ENCODE data around the gene CSGALNACT2.

CSGALNACT2 gene

DNA sequence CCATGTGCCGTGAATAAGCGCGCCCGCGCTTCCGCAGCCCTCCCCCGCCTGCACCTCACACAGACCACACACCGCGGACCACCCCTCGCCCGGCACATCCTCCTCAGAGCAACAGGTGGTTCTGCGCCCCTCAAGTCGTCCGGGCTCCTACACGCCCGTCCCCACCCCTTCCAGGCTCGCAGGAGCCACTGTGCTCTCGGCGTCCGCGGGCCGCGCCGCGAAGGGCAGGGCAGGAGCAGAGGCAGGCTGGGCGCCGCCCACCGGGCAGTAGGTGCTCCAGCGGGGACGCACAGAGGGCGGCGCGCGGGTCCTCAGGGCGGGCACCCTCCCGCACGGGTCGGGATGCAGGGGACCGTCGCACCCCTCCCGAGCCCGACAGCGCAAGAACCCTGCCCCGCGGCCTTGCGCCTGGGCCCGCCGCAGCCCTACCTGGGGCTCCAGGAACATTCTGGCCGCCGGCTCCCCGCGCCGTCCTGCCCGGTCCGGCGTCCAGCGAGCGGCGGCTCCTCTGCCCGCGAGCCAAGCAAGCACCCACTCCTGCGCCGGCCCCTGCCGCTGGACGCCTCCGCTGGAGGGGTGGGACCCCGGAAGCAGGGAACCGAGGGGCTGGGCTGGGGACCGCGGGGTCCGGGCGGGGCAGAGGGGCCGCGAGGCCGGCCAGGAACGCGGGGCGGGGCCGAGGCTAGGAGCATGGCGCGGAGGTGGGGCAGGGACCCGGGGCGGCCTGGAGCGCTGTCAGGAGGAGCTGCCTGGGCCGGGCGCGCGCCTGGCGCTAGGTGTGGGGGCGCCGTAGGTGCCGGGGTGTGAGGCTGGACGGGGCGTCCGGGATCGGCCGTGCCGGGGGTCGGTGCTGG is 91.2 kb downstream of the CSGALNACT2 start:
- in situ Hi-C loops (cut with MboI; ENCODE audit: low sequenced_read_pairs, unreplicated experiment) = no loop called here
- DNase-seq (ENCODE audit: low spot score) = no peak
- TF ChIP-seq, protein P1, sequence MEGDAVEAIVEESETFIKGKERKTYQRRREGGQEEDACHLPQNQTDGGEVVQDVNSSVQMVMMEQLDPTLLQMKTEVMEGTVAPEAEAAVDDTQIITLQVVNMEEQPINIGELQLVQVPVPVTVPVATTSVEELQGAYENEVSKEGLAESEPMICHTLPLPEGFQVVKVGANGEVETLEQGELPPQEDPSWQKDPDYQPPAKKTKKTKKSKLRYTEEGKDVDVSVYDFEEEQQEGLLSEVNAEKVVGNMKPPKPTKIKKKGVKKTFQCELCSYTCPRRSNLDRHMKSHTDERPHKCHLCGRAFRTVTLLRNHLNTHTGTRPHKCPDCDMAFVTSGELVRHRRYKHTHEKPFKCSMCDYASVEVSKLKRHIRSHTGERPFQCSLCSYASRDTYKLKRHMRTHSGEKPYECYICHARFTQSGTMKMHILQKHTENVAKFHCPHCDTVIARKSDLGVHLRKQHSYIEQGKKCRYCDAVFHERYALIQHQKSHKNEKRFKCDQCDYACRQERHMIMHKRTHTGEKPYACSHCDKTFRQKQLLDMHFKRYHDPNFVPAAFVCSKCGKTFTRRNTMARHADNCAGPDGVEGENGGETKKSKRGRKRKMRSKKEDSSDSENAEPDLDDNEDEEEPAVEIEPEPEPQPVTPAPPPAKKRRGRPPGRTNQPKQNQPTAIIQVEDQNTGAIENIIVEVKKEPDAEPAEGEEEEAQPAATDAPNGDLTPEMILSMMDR (IDR thresholded peaks at IDR 0.05; ENCODE audit: borderline replicate concordance, control extremely low read depth, extremely low read depth, insufficient read depth, missing control alignments) = no peak

DNA sequence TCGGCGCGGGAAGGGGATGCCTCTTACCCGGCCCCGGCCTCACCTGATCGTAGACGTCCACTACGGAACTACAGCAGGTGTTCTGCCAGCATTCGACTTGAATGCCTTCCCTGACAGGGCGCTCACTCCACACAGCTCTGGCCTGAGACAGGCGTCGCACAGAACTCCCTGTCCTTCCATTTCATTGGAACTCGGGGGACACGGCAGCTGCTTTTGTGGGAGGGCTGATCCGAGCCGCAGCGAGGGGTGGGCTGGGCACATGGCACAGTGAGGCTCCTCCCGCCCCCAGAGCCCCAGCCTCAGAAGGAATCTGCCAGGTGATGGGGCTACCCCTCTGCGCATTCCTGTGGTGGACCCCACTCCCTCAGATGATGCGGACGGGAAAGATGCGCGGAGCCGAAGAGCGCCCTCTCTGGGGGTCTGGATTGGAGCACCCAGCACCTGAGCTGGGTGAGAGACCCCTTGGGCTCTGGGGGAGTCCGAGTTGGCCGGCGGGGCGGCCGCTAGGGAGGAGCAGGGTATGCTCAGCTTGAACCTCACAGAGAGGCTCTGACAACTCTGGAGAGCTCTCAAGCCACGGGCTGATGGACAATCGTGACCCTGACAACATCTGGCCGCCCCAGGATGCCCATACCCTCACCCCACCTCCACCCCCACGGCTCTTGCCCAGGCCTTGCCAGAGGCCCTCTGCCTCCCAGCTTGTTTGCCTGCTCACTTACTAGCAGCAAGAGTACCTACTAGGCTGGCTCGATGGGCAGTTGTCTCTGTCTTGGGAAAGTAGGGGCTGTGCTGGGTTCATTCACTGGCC is 92.1 kb downstream of the CSGALNACT2 start:
- DNase-seq (ENCODE audit: low spot score) = no peak
- TF ChIP-seq, protein P1 (IDR thresholded peaks at IDR 0.05; ENCODE audit: borderline replicate concordance, control extremely low read depth, extremely low read depth, insufficient read depth, missing control alignments) = no peak
- in situ Hi-C loops (cut with MboI; ENCODE audit: low sequenced_read_pairs, unreplicated experiment) = no loop called here

DNA sequence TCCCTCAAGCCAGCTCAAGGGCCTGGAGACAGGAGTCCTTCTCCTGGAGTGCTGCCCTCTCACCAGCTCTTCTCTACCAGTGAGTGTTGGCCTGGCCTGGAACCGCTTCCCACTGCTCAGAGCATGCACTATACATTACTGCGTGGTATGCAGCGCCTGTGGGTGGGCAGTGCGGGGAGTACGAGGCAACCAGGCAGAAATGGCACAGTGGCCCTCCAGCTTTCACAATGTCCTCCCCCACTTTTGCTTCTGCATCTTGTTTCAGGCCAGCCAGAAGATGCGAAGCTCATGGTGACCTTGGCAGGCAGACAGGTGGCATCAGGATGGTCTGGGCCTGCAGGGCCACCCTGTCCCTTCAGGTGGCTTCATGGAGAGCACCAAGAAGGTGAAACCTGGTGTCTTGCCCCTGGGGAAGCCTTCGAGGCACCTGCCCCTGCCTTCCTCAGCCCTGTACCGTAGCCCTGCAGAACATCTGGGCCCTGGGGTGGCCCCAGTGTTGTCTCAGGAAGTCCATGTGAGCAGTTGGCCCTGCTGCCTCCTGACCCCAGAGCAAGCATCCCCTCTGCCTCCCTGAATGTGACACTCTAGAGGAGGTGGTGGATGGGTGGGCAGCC is 92.8 kb downstream of the CSGALNACT2 start:
- TF ChIP-seq, protein P1 (IDR thresholded peaks at IDR 0.05; ENCODE audit: borderline replicate concordance, control extremely low read depth, extremely low read depth, insufficient read depth, missing control alignments) = no peak
- in situ Hi-C loops (cut with MboI; ENCODE audit: low sequenced_read_pairs, unreplicated experiment) = no loop called here
- no peak for DNase-seq (ENCODE audit: low spot score)

DNA sequence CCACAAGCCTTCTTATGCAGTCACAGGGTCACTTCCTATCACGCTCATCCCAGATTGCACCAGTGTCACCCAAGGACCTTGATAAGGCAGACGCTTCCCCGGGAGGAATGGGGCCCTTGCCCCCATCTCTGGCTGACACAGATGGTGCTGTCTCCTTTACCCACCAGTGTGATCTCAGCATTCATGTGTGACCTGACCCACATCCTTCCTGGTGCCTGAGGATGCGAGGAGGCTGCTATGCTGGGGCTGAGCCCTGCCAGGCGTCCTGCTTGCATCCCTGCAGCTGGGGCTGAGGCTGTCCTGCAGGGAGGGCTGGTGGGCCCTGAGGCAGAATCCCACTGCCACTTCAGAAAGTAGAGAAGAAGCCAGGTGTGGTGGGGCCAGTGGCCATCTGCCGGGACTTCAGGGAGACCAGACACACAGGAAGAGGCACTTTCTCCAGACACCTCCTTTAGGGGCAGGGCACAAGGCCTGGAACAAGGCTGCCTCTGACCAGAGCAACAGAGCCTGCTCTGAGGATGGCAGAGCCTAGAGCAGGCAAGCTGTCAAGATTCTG is 93.4 kb downstream of the CSGALNACT2 start:
- DNase-seq (ENCODE audit: low spot score) = no peak
- in situ Hi-C loops (cut with MboI; ENCODE audit: low sequenced_read_pairs, unreplicated experiment) = no loop called here
- TF ChIP-seq, protein P1 (IDR thresholded peaks at IDR 0.05; ENCODE audit: borderline replicate concordance, control extremely low read depth, extremely low read depth, insufficient read depth, missing control alignments) = no peak

DNA sequence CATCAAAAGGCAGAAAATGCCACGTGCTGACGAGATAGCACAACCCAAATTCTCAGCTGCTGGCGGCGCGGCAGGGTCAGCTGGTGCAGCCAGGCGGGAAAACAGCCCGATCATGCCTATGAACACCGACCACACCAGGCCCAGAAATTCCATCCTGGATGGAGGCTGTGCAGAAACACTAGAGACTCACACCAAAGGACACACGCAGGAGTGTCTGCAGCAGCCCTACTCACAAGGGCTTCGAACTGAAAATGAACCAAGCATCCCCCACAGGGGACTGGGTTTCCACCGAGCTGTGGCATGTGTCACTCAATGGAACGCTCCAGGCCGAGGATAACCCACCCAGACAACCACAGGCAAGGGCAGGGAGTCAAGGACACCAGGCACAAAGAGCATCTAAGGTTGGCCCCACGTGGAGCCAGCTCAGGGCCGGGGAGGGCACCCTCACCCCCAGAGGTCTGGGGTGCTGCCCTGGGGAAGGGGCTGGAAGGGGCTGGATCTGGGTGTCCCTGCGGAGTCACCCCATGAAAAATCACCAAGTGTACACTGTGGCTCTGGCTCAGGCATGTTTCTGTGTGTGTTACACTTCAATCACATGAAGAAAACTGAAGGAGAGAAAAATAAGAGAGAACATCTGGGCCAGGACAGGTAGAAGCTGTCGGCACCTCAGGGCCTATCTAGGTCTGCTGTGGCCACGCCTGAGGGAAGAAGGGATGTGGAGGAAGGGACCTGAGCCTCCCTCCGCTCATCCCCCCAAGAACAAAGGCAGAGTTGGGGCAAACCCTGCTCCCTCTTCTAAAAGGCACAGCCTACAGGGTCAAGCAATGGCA is 95.6 kb downstream of the CSGALNACT2 start:
- no peak for DNase-seq (ENCODE audit: low spot score)
- TF ChIP-seq, protein P1 (IDR thresholded peaks at IDR 0.05; ENCODE audit: borderline replicate concordance, control extremely low read depth, extremely low read depth, insufficient read depth, missing control alignments) = no peak
- in situ Hi-C loops (cut with MboI; ENCODE audit: low sequenced_read_pairs, unreplicated experiment) = no loop called here
